ENCODE measurements around the gene CAMK1D. TPM values are rescaled to one million over a fixed set of nuclear protein-coding genes. Genes with fewer than 3 reads are reported as not detected.

CAMK1D gene
- total RNA-seq, 4 donors from 2014 or later = 13.5 to 21.4 (median 15.7) TPM

DNA sequence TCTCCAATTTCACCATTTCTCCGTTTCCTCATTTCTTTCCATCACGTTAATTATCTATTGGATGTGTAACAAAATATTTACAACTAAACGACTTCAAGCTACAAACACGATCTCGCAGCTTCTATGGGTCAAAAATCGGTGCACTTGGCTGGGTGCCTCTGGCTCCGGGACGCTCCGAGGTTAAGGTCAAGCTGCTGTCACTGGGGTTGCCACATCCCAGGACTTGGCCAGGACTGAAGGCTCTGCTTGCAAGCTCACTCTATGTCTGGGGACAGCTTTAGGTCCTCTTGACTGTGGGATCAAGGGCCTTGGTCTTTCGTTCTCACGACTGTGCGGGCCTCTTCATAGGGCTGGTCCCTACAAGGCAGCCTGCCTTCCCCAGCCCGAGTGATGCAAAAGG, 492.5 kb downstream of the CAMK1D start:
- no peak for DNase-seq
- intact Hi-C loops (cut with DNase I; ENCODE audit: low total_unique reads) = loop anchor here (2.0 kb wide), 1 partner anchor 101 kb away; no protein-coding TSS in a partner anchor
- 68 to 74% methylated on average over 7 to 13 of the region's 13 CpGs for WGBS, 2 donors (ENCODE audit: low coverage in 1 of 2)

DNA sequence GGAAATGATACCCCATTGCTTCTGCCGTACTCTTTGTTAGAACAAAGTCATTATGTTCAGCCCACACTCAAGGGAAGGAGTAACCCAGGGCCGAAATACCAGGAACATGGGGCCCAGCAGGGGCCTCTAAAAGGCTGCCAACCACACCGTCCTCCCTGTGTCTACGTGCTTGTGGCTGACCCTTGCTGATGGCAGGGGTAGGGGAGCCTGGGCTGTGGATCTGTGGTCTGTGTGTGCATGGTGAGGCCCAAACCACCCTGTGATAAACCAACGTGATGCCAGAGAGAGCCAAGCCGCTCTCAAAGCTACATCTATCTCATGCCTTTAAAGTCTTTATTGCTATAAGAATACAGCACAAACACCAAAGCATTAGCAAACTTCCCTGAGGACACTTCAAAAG, 493.0 kb downstream of the CAMK1D start:
- no peak overlapping the region for H3K27ac ChIP-seq
- 84 to 100% methylated on average over 1 to 5 of the region's 6 CpGs for WGBS, 2 donors (ENCODE audit: low coverage in 1 of 2)
- intact Hi-C loops (cut with DNase I; ENCODE audit: low total_unique reads) (loop anchor here (2.0 kb wide), 1 partner anchor 102 kb away; no protein-coding TSS in a partner anchor), in situ Hi-C loops (cut with MboI; ENCODE audit: low pct_ligation_motif_present in 1 of 4, low pct_unique_long_range_greater_than_20kb in 1 of 4, low sequenced_read_pairs in 3 of 4) (no loop called here)
- no peak for DNase-seq
- H3K9me3 ChIP-seq = no peaks in the 10 kb centered on the region
- H3K4me1 ChIP-seq = peaks cover 6 to 19% (median 9%) of the 10 kb centered on the region in 4 donors
- no peaks in the 10 kb centered on the region for H3K27me3 ChIP-seq
- no peak for TF ChIP-seq EP300 (IDR thresholded peaks at IDR 0.05; ENCODE audit: low read depth)
- TF ChIP-seq POLR2A (IDR thresholded peaks at IDR 0.05) = no peak
- TF ChIP-seq, protein P1, sequence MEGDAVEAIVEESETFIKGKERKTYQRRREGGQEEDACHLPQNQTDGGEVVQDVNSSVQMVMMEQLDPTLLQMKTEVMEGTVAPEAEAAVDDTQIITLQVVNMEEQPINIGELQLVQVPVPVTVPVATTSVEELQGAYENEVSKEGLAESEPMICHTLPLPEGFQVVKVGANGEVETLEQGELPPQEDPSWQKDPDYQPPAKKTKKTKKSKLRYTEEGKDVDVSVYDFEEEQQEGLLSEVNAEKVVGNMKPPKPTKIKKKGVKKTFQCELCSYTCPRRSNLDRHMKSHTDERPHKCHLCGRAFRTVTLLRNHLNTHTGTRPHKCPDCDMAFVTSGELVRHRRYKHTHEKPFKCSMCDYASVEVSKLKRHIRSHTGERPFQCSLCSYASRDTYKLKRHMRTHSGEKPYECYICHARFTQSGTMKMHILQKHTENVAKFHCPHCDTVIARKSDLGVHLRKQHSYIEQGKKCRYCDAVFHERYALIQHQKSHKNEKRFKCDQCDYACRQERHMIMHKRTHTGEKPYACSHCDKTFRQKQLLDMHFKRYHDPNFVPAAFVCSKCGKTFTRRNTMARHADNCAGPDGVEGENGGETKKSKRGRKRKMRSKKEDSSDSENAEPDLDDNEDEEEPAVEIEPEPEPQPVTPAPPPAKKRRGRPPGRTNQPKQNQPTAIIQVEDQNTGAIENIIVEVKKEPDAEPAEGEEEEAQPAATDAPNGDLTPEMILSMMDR (IDR thresholded peaks at IDR 0.05) = no peak
- TF ChIP-seq POLR2AphosphoS5 (IDR thresholded peaks at IDR 0.05) = no peak
- no peaks in the 10 kb centered on the region for H3K36me3 ChIP-seq
- no peak overlapping the region for H3K4me3 ChIP-seq

More for the DNA sequence above, 492.5 kb downstream of the CAMK1D start:
- Histone ChIP-seq H3K4me3 (no peak overlapping the region), H3K9me3 (no peaks in the 10 kb centered on the region), H3K36me3 (no peaks in the 10 kb centered on the region), H3K4me1 (peaks cover 6 to 19% (median 9%) of the 10 kb centered on the region in 4 donors), H3K27ac (no peak overlapping the region), H3K27me3 (no peaks in the 10 kb centered on the region)
- no peak for TF ChIP-seq POLR2AphosphoS5 (IDR thresholded peaks at IDR 0.05)
- TF ChIP-seq POLR2A (IDR thresholded peaks at IDR 0.05) = no peak
- no peak for TF ChIP-seq EP300 (IDR thresholded peaks at IDR 0.05; ENCODE audit: low read depth)
- TF ChIP-seq, protein P1 (IDR thresholded peaks at IDR 0.05) = no peak
- in situ Hi-C loops (cut with MboI; ENCODE audit: low pct_ligation_motif_present in 1 of 4, low pct_unique_long_range_greater_than_20kb in 1 of 4, low sequenced_read_pairs in 3 of 4) = no loop called here

DNA sequence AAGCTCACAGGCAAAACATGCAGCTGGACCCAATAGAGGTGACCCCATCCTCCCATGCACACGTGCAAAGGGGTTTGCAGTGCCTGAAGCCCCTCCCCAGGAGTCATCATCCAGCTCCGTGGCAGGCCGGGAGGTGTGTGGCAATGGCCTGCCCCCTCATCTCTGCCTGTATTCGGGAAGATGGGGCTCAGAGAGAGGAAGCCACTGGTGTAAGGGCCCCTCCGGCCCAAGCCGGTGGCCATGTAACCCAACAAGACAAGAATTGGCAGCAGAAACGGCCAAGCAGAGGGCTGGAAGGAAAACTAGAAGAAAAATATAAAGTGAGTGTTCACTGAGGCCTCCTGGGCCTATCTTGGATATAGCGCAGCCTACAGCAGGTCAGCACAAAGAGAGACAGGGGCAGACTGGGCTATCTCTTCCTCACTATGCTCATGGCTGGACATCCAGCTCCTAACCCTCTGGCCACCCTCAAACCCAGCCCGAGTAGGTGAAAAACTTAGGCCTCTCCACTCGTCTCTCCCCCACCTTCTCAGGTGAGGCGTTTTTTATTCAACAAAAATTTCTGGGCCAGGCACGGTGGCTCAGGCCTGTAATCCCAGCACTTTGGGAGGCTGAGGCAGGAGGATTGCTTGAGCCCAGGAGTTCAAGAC, 494.1 kb downstream of the CAMK1D start:
- Histone ChIP-seq H3K9me3 (no peaks in the 10 kb centered on the region), H3K4me3 (no peak overlapping the region), H3K36me3 (no peaks in the 10 kb centered on the region), H3K27me3 (no peaks in the 10 kb centered on the region), H3K27ac (no peak overlapping the region), H3K4me1 (peaks cover 6 to 19% (median 9%) of the 10 kb centered on the region in 4 donors)
- no peak for DNase-seq
- in situ Hi-C loops (cut with MboI; ENCODE audit: low pct_ligation_motif_present in 1 of 4, low pct_unique_long_range_greater_than_20kb in 1 of 4, low sequenced_read_pairs in 3 of 4) (no loop called here), intact Hi-C loops (cut with DNase I; ENCODE audit: low total_unique reads) (loop anchor here (2.0 kb wide), 1 partner anchor 103 kb away; no protein-coding TSS in a partner anchor)
- no peak for TF ChIP-seq EP300 (IDR thresholded peaks at IDR 0.05; ENCODE audit: low read depth)
- TF ChIP-seq, protein P1 (IDR thresholded peaks at IDR 0.05) = no peak
- no peak for TF ChIP-seq POLR2AphosphoS5 (IDR thresholded peaks at IDR 0.05)
- no peak for TF ChIP-seq POLR2A (IDR thresholded peaks at IDR 0.05)
- 89 to 90% methylated on average over 5 to 12 of the region's 12 CpGs for WGBS, 2 donors (ENCODE audit: low coverage in 1 of 2)

DNA sequence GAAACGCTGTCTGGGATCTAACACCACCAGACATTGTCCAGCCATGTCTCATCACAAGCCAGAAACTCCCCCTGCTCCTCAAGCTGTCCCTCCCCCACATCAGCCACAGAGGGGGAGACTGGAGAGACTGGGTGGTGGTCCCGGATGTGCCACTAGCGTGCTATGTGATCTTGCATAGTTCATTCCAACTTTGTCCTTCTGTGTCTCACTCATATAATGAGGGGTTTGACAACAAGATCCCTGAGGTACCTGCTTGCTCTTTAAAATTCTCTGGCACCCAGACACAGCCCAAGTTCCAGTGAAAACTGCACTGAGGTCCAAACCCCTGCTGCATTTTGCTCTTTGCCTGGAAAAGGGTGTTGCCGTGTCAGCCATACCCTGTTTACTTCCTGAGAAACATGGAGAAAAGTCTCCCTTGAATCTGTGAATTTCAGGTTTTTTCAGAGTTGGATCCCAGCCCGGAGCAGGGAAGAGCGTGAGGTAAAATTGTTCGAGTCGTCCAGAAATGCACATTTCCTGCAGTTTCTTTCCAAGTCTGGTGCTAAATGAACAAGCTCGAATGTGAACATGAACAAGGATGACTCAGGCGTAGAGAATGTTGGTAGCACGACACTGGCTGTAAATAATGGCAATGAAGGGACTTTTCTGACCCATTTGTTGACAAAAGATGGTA, 495.6 kb downstream of the CAMK1D start:
- in situ Hi-C loops (cut with MboI; ENCODE audit: low pct_ligation_motif_present in 1 of 4, low pct_unique_long_range_greater_than_20kb in 1 of 4, low sequenced_read_pairs in 3 of 4) = no loop called here
- Histone ChIP-seq H3K36me3 (no peaks in the 10 kb centered on the region), H3K27ac (peak overlapping the region; percentile 53 to 80 (median 62)), H3K9me3 (no peaks in the 10 kb centered on the region), H3K4me1 (peaks cover 6 to 17% (median 9%) of the 10 kb centered on the region in 4 donors), H3K4me3 (no peak overlapping the region), H3K27me3 (no peaks in the 10 kb centered on the region)
- intact Hi-C loops (cut with DNase I; ENCODE audit: low total_unique reads) = no loop called here
- TF ChIP-seq POLR2AphosphoS5 (IDR thresholded peaks at IDR 0.05) = peak; percentile 52 to 61 (median 58)
- no peak for TF ChIP-seq EP300 (IDR thresholded peaks at IDR 0.05; ENCODE audit: low read depth)
- no peak for TF ChIP-seq POLR2A (IDR thresholded peaks at IDR 0.05)
- no peak for DNase-seq
- 5 to 35% methylated on average over 4 to 11 of the region's 11 CpGs for WGBS, 2 donors (ENCODE audit: low coverage in 1 of 2)
